Cardiac muscle cell (in vitro differentiated cells and primary cell): ENCODE data around the gene VCAN. TPM values are rescaled to one million over a fixed set of nuclear protein-coding genes. Genes with fewer than 3 reads are reported as not detected.
A peak's percentile ranks its signal among the peaks of the same experiment; 100 is the strongest.

Source experiments
- DNase-seq, 2 donors: peaks; one replicate each; pipeline versions ENCODE4 v3.0.0 to v3.0.0-alpha.2; 2010 to 2017; ENCODE audit warnings: low read depth in 1 of 2, low spot score in 1 of 2
- H3K27ac ChIP-seq: fragments of 200-600 bp; sonication (generic); 2 replicates; pipeline ENCODE4 v1.5.1; 2016
- H3K27me3 ChIP-seq: fragments of 200-600 bp; sonication (generic); 2 replicates; pipeline ENCODE4 v1.6.0; 2016; ENCODE audit warnings: control low read depth
- H3K36me3 ChIP-seq: fragments of 200-600 bp; sonication (generic); 2 replicates; pipeline ENCODE4 v1.5.1; 2016; ENCODE audit warnings: control low read depth
- H3K4me1 ChIP-seq: fragments of 200-600 bp; sonication (generic); 2 replicates; pipeline ENCODE4 v1.8.1; 2017; ENCODE audit warnings: low read depth, mild to moderate bottlenecking, mixed run types
- H3K4me3 ChIP-seq: fragments of 200-600 bp; sonication (generic); 2 replicates; pipeline ENCODE4 v1.5.1; 2016; ENCODE audit warnings: mild to moderate bottlenecking
- H3K9me3 ChIP-seq: fragments of 200-600 bp; sonication (generic); 2 replicates; pipeline ENCODE4 v1.5.1; 2017; ENCODE audit warnings: low read depth, mild to moderate bottlenecking, control low read depth
- CTCF ChIP-seq: IDR thresholded peaks from 2 replicates; pipeline ENCODE4 v1.5.1; 2012; ENCODE audit warnings: low read depth, mild to moderate bottlenecking, low read length
- polyA plus RNA-seq: library from polyadenylated mRNA; unstranded; fragments of >200 nt; fragmentation: Nextera tagmentation; extraction: Ambion mirVana; gene quantifications from 2 replicates; pipeline ENCODE4 v1.2.1, GENCODE V29; 2016
- total RNA-seq: library from RNA; depleted of rRNA; stranded (reverse); fragments of >200 nt; gene quantifications from 2 replicates; pipeline ENCODE4 v1.2.3, GENCODE V29; 2016

VCAN gene
- total and polyA plus RNA-seq, 2 experiments from 2014 or later: 184 to 618 TPM

DNA sequence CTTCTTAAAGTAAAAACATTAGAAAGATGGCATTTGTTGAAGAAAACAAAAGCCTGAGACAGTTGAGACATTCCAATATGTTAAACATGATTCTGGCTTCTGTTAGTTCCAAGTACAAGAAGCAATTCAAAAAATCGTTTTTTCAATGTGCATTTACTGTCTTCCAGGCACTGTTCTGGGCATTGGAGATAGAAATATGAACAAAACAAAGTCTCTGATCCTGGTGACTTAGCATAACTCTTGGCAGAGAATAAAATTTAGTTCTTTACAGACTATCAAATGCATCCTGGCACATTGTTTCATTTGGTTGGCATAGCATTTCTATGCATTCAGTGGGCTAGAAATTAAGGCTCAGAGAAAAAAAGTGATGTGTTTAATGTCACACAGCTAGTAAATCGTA is 77.5 kb downstream of the VCAN start:
- Histone ChIP-seq H3K4me3 (no peak overlapping the region), H3K27ac (peak overlapping the region; percentile 44), H3K27me3 (no peaks in the 10 kb centered on the region), H3K9me3 (no peaks in the 10 kb centered on the region), H3K36me3 (peaks cover 90% of the 10 kb centered on the region), H3K4me1 (no peaks in the 10 kb centered on the region)
- no peak for TF ChIP-seq CTCF
- DNase-seq: no peak

GRCh38 chr5:83549674-83550073 is 78.1 kb downstream of the VCAN start:
- Histone ChIP-seq H3K36me3 (peaks cover 91% of the 10 kb centered on the region), H3K4me1 (no peaks in the 10 kb centered on the region)

DNA sequence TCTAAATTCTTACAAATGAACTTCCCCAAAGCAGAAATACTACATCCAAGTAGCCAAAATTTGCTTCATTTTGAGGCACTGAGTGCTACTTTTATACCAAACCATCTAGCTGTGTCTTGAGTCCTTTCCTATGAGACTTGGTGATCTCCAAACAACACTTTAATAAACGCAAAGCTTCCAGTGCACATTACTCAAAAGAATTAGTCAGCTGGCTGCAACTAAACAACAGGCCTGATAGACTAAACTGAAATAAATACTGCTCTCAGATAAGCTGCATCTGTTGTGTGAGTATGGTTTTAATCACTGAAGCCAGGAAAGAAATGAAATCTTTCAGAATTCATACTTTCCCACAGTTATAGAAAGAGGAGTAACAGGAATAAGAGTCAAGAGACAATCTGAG is 80.3 kb downstream of the VCAN start:
- Histone ChIP-seq H3K27ac (peak overlapping the region; percentile 61), H3K9me3 (no peaks in the 10 kb centered on the region), H3K27me3 (no peaks in the 10 kb centered on the region), H3K4me1 (no peaks in the 10 kb centered on the region), H3K36me3 (peaks cover 91% of the 10 kb centered on the region), H3K4me3 (no peak overlapping the region)
- peak in 1 of 2 donors; percentile 56 for DNase-seq
- TF ChIP-seq CTCF: no peak

More at GRCh38 chr5:83549674-83550073, 78.1 kb downstream of the VCAN start:
- H3K4me3 ChIP-seq: no peak overlapping the region
- peak overlapping the region; percentile 44 for H3K27ac ChIP-seq
- DNase-seq: no peak
- no peak for TF ChIP-seq CTCF
- no peaks in the 10 kb centered on the region for H3K9me3 ChIP-seq
- no peaks in the 10 kb centered on the region for H3K27me3 ChIP-seq

DNA sequence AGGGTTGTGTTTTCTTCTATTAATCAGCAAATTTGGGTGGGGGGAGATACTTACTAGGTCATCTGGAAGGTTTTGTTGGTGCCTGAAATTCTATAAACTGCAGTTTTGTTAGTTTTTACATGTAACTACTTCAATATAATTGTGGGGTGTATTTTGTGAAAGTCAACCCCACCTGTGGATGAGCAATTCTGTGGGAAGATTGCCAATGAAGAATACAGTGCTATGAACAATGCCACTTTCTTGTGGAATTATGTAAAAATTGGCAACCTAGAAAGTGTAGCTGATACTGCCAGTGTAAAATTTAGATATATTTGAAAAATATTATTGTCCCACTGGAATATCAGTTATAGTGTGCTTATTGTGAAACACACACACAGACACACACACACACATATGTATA is 80.7 kb downstream of the VCAN start:
- Histone ChIP-seq H3K36me3 (peaks cover 91% of the 10 kb centered on the region), H3K27ac (peak overlapping the region; percentile 61)
- no peak for TF ChIP-seq CTCF

DNA sequence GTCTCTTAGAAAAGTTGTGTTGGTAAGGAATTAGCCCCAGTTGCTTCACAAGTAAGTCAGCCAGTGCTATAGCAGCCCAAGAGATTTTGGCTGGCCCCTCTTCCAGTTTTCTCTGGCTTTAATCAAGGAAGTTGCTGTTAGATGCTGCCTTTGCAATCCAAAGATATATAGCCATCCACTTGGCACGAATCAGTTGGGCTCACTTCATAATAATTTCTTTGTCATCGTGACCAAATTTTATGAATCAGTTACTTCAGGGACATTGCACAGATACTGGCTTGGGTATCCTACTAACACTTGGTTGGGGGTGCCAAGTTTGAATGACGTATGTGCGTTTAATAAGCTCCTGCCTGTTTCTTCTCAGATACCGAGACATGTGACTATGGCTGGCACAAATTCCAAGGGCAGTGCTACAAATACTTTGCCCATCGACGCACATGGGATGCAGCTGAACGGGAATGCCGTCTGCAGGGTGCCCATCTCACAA is 81.5 kb downstream of the VCAN start:
- H3K4me3 ChIP-seq: no peak overlapping the region
- peak overlapping the region; percentile 61 for H3K27ac ChIP-seq
- H3K36me3 ChIP-seq: peaks cover 89% of the 10 kb centered on the region
- DNase-seq: peak in 1 of 2 donors; percentile 73
- H3K27me3 ChIP-seq: no peaks in the 10 kb centered on the region
- H3K9me3 ChIP-seq: no peaks in the 10 kb centered on the region
- no peak for TF ChIP-seq CTCF
- no peaks in the 10 kb centered on the region for H3K4me1 ChIP-seq

More for the DNA sequence above, 80.7 kb downstream of the VCAN start:
- no peaks in the 10 kb centered on the region for H3K4me1 ChIP-seq
- H3K9me3 ChIP-seq: no peaks in the 10 kb centered on the region
- no peak overlapping the region for H3K4me3 ChIP-seq
- DNase-seq: no peak
- no peaks in the 10 kb centered on the region for H3K27me3 ChIP-seq
